NCI-H146 treated with DMSO at 0.1 percent for 48 hours (cell line): Measurements from ENCODE around the gene KRT16.
A peak's percentile ranks its signal among the peaks of the same experiment; 100 is the strongest.
"Not testable (repeated sequence)": the region's sequence is repeated elsewhere in the genome, so short reads cannot be mapped to it uniquely, and the experiment has no call there.

Experiments
- DNase-seq: peaks from one replicate; lab custom pipeline; 2025; ENCODE audit not compliant: unreplicated experiment; lab: John Stamatoyannopoulos, UW

Gene KRT16

DNA sequence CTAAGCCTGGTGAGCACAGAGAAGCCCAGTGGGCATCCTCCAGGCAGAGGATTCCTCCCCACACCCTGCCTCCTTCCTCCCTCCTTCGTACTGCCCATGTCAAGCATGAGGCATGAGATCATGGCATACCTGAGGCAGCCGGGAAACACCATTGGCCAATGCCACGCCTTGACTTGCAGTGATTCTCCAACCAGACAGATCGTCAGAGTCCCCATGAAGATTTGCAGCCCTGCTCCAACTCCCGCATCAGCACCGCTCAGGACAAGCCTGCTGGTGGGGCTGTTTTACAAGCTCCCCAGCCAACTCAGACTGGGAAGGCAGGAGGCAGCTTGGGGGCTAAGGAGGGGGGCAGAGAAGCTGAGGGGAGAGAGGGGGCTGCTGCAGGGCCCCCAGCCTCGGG lies 2.9 kb upstream of the KRT16 start:
- DNase-seq: peak; percentile 26

DNA sequence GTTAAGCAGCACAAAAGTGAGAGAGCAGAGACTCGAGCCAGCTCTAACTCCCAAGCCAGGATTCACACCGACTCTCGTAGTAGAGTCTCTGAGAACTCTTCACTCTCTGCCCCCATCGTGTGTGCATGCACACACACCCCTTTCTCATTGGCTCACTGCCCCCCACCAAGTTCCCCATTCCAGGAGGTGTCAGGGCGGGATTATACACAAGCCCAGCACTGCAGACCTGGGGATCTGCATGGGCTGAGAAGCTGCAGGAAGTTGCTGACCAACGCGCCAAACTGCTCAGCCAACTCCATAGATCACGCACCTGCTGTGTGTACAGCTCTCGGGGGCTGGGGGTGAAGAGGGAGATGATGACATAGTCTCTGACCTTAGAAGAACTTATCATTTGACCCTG lies 2.2 kb upstream of the KRT16 start:
- not testable (repeated sequence) for DNase-seq

DNA sequence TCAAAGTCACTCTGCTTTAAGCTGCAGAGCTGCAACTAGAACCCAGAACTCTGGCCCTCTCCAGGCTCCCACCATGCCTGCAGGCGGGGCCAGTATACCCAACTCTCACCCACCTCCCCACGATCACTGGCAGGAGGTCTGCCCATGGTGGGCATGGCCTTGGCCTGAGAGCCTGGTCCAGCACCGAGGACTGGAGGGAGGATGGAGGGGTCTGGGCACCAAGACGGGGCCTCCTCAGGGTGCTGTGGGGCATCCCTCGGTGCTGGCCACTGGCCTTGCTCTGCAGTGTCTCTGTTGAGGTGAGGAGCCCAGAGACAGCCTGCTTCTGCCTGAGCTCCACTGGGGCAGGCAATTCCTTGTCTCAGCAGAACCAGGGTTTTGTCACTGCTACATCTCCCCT lies 1.5 kb upstream of the KRT16 start:
- no peak for DNase-seq

DNA sequence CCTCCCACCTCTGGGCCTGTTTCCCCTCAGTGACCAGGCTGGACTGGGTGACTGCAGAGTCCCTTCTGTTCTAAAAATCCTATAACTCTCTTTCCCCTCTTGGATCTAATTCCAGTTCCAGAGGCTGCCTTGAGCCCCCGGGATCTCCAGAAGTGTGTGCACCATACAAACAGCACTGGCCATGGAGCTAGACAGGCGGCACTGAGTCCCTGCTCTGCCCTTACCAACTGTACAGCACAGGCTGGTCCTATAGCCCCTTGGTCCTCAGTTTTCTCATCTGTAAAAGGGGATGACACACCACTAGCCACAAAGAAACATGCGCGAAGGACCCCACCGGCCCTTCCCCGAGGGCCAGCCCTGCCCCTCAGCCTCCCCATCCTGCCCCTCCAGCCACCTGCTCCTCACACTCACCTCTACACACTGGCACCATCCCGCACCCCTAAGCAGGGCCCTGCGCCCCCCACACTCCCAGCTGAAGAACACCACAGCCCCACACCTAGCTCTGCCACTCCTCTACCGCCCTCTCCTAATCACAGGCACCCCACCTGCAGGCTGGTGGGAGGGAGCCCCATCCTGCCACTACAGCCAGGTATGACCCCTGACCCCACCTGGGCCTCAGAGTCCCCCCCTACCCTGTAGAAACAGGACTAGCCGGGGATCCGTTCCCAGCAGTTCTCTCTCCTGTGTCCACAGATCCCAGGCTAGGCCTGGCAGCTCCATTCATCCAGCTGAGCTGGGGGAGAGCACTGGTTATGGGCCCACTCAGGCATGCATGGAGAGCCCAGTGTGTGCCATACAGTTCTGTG lies 913 bp upstream of the KRT16 start:
- DNase-seq: no peak

DNA sequence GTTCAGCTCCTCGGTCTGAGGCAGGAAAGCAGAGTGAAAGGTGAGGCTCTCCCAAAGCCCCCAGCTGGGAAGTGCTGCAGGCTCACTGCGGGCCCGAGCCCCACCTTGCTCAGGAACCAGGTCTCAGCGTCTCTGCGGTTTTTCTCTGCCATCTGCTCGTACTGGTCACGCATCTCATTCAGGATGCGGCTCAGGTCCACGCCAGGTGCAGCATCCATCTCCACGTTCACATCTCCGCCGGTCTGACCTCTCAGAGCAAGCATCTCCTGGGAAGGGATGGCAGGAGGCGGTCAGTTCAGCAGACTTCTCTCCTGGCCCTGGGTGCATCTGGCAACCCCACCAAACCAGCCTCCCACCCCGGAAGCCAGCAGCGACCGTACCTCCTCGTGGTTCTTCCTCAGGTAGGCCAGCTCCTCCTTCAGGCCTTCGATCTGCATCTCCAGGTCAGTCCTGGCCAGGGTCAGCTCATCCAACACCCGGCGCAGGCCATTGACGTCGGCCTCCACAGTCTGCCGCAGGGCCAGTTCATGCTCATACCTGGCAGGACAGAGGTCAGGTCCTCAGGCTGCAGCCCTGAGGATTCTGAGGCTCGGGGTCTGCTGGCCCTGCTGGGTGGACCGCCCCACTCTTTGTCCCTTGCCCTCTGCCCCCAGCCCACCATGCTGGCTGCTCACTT lies 1.5 kb downstream of the KRT16 start:
- no peak for DNase-seq

DNA sequence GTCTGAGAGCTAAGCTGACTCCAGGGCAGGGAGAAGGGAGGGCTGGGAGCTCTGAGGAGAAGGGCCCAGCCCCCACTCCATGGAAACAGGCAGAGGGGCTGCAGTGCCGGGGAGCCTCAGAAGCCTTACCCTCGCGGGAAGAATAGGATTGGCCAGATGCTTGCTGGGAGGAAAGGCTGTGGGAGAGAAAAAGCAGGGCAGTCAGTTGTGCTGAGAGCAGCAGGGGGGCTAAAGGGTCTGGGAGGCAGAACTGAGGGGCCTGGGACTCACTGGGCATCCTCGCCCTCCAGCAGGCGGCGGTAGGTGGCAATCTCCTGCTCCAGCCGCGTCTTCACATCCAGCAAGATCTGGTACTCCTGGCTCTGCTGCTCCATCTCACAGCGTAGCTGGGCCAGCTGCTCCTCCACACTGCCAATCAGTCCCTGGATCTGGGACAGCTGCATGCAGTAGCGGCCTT lies 2.5 kb downstream of the KRT16 start:
- not testable (repeated sequence) for DNase-seq

DNA sequence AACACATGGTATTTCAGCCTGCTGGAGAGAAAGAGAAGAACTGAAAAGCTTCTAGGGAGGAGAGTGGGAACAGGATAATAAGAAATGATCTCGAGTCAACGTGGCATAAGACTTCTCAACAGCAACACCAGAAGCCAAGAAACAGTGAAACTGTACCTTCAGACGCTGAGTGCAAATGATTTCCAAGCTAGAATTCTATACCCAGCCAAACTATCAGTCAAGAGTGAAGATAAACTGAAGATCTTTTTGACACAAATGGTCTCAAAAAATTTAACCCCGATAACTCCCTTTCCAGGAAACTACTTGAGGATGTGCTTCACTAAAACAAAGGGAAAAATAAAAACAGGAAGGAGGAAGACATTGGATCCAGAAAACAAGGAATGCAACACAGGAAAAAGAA lies 5.6 kb downstream of the KRT16 start:
- not testable (repeated sequence) for DNase-seq

DNA sequence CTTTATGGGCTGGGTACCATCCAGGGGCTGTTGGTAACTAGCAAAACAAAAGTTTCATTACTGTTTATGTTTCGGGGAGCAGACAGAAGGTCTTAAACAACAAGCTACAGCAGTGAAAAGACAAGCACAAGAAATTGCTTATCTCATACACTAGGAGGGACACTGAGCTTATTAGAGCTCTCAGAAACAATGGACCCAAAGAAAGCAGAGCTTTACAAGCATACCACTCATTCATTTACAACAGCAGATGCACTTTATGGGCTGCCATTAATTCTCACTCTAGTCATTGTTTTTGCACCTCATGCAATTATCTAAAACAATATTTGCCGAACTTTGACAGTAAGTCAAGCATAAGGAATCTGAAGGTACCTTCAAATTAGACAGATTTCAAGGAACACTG lies 10.0 kb downstream of the KRT16 start:
- no peak for DNase-seq

DNA sequence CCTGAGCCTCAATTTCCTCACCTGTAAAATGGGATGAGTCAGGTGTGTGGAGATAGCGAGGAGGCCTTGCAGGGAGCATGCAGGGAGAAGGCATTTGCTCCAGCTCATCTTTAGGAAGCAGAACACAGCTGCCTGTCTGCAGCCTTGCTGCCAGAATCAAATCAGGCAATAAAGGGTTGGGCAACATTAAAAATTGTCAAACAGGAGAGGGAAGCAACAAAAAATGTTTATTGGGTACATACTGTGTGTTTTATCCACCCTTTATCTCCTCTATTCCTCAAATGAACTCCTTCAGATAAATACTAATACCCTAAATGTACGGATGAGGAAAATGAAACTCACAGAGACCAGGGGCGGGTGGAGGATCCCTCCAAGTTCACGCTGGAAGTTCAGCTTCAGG lies 12.2 kb downstream of the KRT16 start:
- DNase-seq: no peak

DNA sequence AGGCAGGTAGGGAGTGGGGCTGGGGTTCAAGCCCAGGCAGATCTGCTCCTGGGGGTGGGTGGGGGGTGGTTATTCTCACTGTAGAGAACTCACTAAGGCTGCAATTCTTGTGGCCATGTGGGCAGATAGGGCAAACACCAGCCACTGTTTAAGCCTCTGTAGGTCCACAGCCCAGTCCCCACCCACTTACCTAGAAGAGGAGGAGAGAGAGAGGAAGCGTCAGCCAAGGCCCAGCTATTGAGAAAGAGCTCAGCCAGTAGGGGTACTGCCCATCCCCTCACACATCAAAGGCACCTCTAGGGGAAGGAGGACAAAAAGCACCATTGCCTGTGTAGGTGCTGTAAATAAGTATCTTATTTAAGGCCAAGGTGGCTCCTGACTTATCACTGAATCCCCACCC lies 12.9 kb downstream of the KRT16 start:
- DNase-seq: no peak

DNA sequence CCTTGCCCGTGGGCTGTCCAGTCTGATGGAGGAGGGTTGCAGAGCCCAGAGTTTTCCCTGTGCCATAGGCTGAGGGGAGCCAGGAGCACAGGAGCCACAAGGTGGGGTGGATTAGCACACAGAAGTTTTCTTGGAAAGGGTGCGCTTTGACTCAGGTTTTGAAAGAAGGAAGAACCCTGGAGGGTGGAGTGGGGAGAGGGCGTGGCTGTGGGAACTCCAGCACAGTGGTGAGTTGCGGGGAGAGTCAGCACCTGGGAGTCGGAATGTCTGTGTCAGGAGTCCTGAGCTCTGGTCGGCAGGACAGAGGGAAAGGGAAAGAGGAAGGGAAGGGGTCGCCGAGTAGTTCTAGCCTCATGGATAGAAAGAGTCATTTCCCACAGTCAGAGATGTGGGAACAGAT lies 17.0 kb downstream of the KRT16 start:
- no peak for DNase-seq

DNA sequence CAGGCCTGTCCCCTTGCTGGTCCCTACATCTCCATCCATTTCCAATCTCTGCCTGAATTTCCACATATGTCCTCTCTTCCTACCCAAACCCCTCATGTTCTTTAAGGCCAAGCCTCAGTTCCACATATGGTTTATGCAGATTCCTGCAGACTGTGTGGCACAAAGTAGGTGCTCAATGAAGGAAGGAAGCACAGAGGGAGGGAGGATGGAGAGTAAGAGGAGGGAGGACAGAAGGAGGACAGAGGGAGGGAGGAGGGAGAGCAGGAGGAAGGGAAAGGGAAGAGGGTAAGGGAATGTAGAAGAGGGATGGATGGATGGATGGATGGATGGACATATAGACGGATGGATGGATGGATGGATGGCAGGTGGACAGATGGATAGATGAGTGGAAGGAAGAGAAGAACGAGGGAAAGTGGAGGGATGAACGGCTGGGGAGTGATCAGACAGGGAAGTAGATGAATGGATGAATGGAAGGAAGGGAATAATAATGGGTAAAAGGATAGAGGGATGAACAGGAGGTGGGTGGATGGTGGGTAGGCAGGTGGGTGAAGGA lies 18.1 kb downstream of the KRT16 start:
- DNase-seq: no peak

DNA sequence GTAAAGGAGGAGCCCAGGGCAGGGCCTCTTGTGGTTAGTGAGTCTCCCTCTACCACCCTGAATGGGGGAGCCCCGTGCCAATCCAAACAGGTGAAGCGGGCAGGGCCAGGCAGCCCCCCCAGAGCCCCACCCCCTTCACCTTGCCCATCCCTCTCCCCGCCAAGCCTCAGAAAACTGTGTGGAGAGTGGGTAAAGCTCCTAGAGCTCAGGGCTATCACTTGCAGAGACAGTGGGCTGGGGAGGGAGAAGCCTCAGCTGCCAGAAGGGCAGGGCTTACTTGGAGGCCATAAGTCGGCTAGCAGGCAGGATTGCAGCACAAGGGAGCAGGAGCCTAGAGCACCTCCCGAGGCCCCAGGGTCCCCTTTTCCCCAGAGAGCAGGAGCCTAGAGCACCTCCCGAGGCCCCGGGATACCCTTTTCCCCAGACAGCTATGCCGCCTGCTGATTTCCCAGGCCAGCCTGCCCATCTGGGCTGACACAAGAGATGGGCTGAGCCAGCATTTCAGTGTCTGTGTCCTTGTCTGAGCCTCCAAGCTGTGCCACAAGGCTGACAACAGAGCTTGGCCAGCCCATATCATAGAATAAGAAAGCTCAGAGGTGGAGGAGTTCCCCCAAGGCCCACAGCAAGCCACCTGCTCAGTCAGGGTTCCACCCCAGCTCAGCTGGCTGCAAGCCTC lies 19.1 kb downstream of the KRT16 start:
- DNase-seq: no peak

DNA sequence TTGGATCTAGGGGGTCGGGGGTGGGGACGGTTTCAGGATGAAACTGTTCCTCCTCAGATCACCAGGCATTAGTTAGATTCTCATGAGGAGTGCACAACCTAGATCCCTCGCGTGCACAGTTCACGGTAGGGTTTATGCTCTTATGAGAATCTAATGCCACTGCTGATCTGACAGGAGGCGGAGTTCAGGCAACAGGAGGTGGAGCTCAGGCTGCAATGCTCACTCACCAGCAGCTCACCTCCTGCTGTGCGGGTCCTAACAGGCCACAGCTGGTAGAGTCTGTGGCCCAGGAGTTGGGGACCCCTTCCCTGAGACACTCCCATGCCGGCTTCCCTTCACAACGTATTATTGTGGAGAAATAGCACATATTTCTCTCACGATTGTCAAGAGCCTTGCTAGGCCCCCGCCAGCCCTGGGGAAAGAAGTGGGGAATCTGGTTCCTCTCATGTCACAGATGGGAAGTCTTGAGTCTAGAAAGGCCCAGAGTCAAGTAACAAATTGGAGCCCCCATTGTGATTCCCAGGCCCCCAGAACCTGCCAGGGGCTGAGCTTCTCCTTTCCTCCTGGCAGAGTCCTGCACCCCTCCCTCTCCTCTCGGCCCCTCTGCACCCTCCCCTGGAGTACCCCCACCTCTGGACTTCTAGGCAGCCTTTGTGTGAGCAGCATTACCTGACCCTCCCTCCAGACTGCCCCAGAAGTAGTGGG lies 19.8 kb downstream of the KRT16 start:
- DNase-seq: no peak

DNA sequence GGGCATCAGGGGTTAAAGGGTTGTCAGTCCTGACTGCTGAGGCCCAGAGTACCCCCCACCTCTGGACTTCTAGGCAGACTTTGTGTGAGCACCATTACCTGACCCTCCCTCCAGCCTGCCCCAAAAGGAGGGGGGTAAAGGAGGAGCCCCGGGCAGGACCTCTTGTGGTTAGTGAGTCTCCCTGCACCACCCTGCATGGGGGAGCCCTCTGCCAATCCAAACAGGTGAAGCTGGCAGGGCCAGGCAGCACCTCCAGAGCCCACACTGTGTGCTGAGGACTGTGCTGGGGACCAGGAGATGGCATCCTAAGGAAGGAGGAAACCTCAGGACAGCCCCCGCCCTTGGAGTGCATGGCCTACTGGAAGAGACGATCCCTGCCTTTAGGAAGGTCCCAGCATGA lies 23.3 kb downstream of the KRT16 start:
- DNase-seq: no peak

DNA sequence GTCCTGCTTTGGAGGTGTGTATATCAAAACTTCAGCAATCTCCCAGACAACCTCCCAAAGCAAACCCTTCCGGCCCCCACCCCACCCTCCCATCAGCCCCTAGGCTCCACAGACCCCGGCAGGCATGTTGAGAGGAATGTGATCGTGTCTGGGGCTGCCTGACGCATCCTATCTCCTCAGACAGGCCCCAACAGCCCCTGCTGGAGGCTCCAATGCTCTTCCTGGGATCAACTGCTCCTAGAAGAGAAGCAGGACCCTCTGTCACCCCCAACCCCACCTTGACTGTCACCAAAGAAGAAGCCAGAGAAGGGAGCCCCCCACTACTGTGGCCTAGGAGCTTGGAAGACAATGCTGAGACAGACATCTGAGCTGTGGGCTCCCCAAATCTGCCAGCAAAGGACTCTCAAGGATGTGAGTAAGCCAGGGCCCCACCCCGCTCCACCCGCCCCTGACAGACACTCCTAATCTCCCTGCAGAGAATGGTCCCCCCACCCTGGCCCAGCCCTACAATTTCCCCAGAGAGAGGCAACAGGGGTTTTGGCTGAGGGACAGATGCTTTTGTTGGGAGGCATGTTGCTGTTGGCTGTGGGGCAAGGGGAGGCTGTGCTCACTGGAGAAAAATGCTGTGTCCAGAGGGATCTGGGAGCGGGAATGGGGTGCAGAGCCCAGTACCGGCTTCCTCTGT lies 24.3 kb downstream of the KRT16 start:
- DNase-seq: no peak

DNA sequence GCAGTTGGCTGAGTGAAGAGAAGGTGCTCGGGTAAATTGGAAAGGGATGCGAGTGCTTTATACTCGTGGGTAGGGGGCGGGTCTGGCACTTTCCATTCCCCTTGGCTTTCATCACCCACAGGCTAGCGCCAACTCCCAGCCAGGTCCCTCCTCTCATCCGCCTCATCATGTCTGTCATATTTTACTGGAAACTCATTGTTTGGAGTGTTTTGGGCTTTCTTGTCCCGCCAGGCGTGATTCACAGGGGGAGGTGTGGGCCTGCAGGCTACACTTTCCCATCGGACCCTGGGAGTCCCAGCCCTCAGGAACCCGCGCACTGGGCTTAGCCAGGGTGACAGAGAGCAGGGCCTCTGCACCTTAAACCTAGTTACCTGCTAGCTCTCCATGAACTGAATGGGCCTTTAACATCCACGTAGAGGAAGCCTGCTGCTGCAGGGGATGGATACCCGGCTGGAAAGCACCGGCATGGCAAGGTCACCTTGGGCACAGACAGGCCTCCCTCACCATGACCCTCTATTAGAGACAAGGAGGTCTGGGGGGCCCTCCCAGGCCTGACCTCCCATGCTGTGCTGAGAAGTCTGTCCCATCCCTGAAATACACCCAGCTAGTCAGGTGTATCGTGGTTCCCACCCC lies 25.6 kb downstream of the KRT16 start, which contains the start of gene KRT14:
TSS of gene KRT14 (minus strand) at position 33 of the 633 bp plus-strand sequence. CDS start 61 bp downstream, outside the sequence.
- no peak for DNase-seq

DNA sequence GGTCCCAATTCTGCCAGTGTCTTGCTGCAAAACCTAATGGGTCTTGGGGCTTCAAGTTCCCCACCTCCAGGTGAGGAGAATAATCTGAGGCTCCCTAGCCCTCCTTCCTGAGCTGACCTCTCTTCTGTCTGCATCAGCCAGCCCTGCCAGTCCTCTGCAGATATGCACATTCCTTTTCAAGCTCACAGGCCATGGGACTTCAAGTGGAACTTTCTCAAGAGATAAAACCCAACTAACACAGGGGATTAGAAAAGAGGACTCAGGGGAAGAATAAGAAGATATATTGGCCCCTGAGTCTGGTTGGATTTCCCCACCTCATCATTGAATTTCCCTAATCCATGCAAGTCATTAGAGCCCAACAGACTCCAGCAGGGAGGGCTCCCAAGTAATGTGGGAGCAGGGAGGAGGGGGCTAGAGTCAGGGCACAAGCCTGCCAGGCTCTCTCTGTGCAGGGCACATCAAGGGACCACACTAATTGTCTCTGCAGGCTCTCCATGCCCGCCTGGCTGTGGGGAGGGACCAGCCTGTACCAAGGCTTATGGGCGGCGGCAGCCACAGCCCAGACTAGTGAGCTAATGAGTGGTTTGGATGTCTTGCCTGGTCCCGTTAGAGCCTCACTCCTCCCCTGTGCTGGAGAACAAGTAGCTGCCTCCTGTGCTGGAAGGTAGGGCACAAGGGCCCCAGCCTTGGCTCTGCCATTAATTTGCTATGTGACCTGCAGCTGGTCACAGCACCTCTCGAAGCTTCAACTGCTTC lies 27.1 kb downstream of the KRT16 start:
- no peak for DNase-seq

DNA sequence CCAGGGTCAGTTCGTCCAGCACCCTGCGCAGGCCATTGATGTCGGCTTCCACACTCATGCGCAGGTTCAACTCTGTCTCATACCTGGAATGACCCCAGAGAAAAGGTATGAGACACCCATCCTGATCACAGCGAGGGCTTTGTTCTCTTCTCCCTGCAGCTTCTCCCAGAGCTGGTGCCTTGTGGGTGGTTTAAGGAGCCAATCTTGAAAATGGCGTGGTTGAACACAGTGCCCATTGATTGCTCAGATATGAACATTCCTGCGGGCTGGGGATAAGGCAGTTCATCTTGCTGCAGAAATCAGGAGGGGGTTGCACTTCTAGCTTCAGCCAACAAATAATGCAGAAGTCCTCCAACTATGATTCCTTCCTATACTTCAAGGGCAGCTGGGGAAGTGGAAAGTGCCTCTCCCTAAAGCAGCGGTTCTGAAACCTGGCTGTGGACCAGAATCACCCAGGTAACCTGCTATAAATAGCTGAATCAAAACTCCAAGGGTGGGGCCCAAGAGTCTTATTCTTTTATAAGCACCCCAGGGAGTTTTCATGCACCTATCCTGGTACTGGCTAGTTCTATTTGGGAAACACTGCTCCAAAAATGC lies 28.1 kb downstream of the KRT16 start:
- DNase-seq: not testable (repeated sequence)
